Large intestine (tissue), 12 donors: Measurements from ENCODE around the gene ELMO1. TPM values are rescaled to one million over a fixed set of nuclear protein-coding genes. Genes with fewer than 3 reads are reported as not detected.

Source experiments
- DNase-seq, 2 donors: peaks; one replicate each; pipeline versions ENCODE4 v3.0.0 to v3.0.0-alpha.2; 2013
- H3K27ac ChIP-seq: one replicate; pipeline ENCODE4 v1.5.1; 2013; ENCODE audit warnings: low read length
- H3K27me3 ChIP-seq: 2 replicates; pipeline ENCODE4 v1.6.1; 2013; ENCODE audit warnings: low read length; ENCODE audit not compliant: control insufficient read depth, insufficient read depth
- H3K36me3 ChIP-seq: 2 replicates; pipeline ENCODE4 v1.6.1; 2013; ENCODE audit warnings: low read length; ENCODE audit not compliant: control insufficient read depth, insufficient read depth
- H3K4me1 ChIP-seq: one replicate; pipeline ENCODE4 v1.6.1; 2013; ENCODE audit warnings: low read length; ENCODE audit not compliant: control insufficient read depth, insufficient read depth
- H3K4me3 ChIP-seq: one replicate; pipeline ENCODE4 v1.5.1; 2013; ENCODE audit warnings: low read length
- H3K9me3 ChIP-seq: one replicate; pipeline ENCODE4 v1.6.1; 2013; ENCODE audit warnings: mild to moderate bottlenecking, low read depth, low read length, moderate library complexity; ENCODE audit not compliant: control insufficient read depth
- WGBS: methylation state at CpG from one replicate; pipeline ENCODE4 v1.1.5; 2013; ENCODE audit warnings: low lambda C conversion rate; ENCODE audit not compliant: insufficient coverage; 5-methylcytosine and 5-hydroxymethylcytosine counted together
- long read RNA-seq, 11 donors: transcript quantifications; one replicate each; lab custom pipeline, GENCODE V29; 2026
- polyA plus RNA-seq: library from polyadenylated mRNA; unstranded; fragments of 120-200 nt; gene quantifications from one replicate; pipeline ENCODE4 v1.2.1, GENCODE V29; 2013

Gene ELMO1
- polyA plus RNA-seq, result 9.5 TPM
- long read RNA-seq, donor 1, result 0 reads
- long read RNA-seq, donor 2, transcript ELMO1-203 (7 exons, 2,524 nt), result major isoform, 5 of 7 reads
- long read RNA-seq, donor 2, partial matches to known transcripts, result 0 of 7 reads
- long read RNA-seq, donor 2, other reads (novel, unspliced or antisense), result 0 of 7 reads
- long read RNA-seq, donor 3, result 0 reads
- long read RNA-seq, donor 4, result 0 reads
- long read RNA-seq, donor 5, partial matches to known transcripts, result 0 of 2 reads
- long read RNA-seq, donor 5, other reads (novel, unspliced or antisense), result 0 of 2 reads
- long read RNA-seq, donor 6, partial matches to known transcripts, result 0 of 3 reads
- long read RNA-seq, donor 6, other reads (novel, unspliced or antisense), result 0 of 3 reads
- long read RNA-seq, donor 7, partial matches to known transcripts, result 0 of 1 reads
- long read RNA-seq, donor 7, other reads (novel, unspliced or antisense), result 0 of 1 reads
- long read RNA-seq, donor 8, partial matches to known transcripts, result 0 of 6 reads
- long read RNA-seq, donor 8, other reads (novel, unspliced or antisense), result 0 of 6 reads
- long read RNA-seq, donor 9, partial matches to known transcripts, result 0 of 1 reads
- long read RNA-seq, donor 9, other reads (novel, unspliced or antisense), result 0 of 1 reads
- long read RNA-seq, donor 10, full-length matches to known transcripts, result 2 of 2 reads
- long read RNA-seq, donor 10, partial matches to known transcripts, result 0 of 2 reads
- long read RNA-seq, donor 10, other reads (novel, unspliced or antisense), result 0 of 2 reads
- long read RNA-seq, donor 11, full-length matches to known transcripts, result 3 of 3 reads
- long read RNA-seq, donor 11, partial matches to known transcripts, result 0 of 3 reads
- long read RNA-seq, donor 11, other reads (novel, unspliced or antisense), result 0 of 3 reads

DNA sequence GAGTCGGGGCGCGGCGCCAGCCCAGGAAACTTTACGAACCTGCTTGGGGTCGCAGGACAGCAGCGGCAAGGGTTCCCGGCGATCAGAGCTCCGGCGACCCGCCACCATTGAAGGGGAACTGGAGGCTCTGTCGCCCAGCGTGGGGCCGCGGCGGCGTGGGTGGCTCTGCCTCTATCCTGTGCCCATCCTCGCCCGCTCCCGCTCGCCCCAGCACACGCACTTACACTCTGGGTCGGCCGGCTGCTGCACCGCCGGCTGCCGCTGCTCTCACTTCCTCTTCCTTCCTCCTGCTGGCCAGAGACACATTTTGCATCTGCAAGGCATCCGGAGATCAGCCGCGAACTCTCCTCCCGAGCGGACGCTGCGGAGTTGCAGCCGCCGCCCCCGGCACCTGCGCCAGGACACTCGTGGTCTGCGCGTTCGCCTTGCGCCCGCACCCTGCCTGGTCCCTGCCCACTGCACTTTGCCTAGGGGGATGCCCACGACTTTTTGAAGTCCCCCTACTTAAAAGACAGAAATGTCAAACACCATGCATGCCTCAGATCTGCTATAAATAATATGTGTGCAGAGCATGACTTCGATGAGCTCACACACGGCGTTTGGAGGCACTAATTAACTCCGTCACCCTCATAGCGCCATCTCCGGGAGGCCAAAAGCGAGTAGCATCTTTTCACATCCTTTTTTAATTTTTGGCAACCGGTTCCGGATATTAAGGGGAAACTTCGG is at the start of gene ELMO1:
ELMO1 (minus strand) TSS at position 229 of the 726 bp plus-strand sequence. CDS start 106,174 bp downstream, outside the sequence.
- H3K4me3 ChIP-seq, result peak within 1 kb of the TSS; percentile 60
- peaks cover 50% of the 10 kb centered on the region for H3K27me3 ChIP-seq
- H3K4me1 ChIP-seq, result peaks cover 4% of the 10 kb centered on the region
- H3K36me3 ChIP-seq, result no peaks in the 10 kb centered on the region
- H3K9me3 ChIP-seq, result peaks cover 8% of the 10 kb centered on the region
- DNase-seq, result peak; percentile 39 to 66
- WGBS, result no CpG with 5 or more reads among the region's 56 CpGs
- H3K27ac ChIP-seq, result peak within 1 kb of the TSS; percentile 32

DNA sequence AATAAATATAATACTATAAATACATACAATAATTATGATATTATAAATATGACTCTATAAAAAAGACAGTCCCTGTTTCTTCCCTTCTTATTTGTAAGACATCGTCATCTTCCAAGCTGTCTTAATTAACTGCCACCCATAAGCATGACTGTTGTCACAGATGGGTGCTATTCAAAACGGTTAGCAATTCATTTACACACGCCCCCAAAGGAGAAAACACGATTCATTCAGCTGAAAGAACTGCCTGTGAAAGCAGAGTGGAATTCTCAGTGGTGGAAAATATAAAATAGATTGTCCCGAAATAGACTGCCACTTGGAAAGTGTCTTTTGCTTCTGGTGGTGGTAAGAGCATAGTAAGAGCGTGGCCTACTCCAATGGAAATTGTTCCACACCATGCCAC is 48.9 kb upstream of the ELMO1 start:
- no peak overlapping the region for H3K27ac ChIP-seq
- no peak overlapping the region for H3K4me3 ChIP-seq
- H3K27me3 ChIP-seq, result no peaks in the 10 kb centered on the region
- 67% methylated on average over 1 of the region's 6 CpGs for WGBS
- H3K4me1 ChIP-seq, result no peaks in the 10 kb centered on the region
- H3K9me3 ChIP-seq, result no peaks in the 10 kb centered on the region
- no peak for DNase-seq
- no peaks in the 10 kb centered on the region for H3K36me3 ChIP-seq

DNA sequence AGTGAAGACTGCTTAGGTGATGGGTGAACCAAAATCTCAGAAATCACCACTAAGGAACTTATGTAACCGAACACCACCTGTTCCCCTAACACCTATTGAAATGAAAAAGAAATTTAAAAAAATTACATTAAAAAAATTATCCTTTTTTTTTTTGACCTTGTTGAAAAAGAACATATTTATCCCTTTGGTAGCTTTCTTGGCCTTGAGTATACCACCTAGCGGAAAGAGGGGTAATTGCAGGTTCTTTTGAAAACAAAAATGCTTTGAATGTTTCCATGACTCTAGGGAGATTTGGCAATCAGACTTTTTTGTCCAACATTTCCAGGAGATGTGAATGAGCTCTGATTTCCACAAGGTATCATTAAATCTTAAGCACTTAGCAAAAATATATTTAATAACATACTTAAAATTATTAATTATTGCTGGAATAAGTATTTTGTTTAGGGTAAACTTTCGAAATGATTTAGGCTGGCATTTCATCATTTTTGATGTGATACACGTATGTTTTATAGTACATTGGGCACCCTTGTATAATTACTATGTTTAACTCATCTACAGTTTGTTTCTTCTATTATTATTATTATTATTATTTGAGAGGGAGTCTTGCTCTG is 47.0 kb upstream of the ELMO1 start:
- 80% methylated on average over 2 of the region's 4 CpGs for WGBS
- Histone ChIP-seq H3K4me1 (no peaks in the 10 kb centered on the region), H3K4me3 (no peak overlapping the region), H3K27me3 (no peaks in the 10 kb centered on the region), H3K27ac (no peak overlapping the region), H3K9me3 (peaks cover 4% of the 10 kb centered on the region), H3K36me3 (no peaks in the 10 kb centered on the region)
- DNase-seq, result no peak

DNA sequence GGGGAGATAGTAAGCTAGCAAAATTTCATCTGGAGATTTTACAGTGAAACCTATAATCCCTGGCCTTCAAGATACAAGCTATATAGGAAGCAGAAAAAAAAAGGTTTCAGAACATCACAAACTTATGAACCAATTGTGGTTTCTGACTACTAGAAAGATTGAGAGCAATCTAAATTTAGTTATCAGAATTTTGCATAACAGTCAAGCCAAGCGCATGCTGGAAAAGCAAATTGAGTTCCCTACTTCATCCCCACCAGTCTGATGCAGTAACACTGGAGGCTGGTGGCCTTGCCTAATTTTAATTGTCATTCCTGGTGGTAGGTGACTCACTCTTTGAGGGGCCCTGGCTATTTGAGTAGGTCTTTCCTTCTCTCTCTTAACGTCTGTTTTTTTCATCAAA is 46.3 kb upstream of the ELMO1 start:
- WGBS, result no CpG with 5 or more reads among the region's 2 CpGs

DNA sequence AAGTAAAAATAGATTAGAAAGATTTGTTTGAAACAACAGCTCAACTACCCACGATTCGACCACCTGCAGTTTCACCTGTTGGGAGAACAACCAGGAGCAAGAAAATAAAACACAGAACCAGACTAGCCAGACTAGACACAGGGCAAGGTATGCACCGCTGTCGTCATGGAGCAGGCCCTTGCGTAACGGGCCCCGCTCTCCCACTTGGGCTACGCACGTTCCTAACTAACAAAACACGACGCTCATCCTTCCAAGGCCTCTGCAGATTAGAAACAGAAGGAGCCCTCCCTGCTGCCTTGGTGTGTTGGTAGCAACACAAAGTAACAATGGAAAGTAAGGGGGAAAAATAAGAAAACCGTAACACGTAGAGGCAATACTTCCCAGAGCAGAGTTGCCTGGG is 45.1 kb upstream of the ELMO1 start:
- Histone ChIP-seq H3K4me3 (no peak overlapping the region), H3K36me3 (no peaks in the 10 kb centered on the region), H3K4me1 (no peaks in the 10 kb centered on the region), H3K27ac (no peak overlapping the region), H3K9me3 (peaks cover 4% of the 10 kb centered on the region), H3K27me3 (no peaks in the 10 kb centered on the region)
- no peak for DNase-seq
- WGBS, result no CpG with 5 or more reads among the region's 13 CpGs

More for the DNA sequence above, 46.3 kb upstream of the ELMO1 start:
- DNase-seq, result no peak
- no peak overlapping the region for H3K27ac ChIP-seq
- H3K27me3 ChIP-seq, result no peaks in the 10 kb centered on the region
- H3K4me1 ChIP-seq, result no peaks in the 10 kb centered on the region
- H3K9me3 ChIP-seq, result peaks cover 4% of the 10 kb centered on the region
- no peaks in the 10 kb centered on the region for H3K36me3 ChIP-seq
- H3K4me3 ChIP-seq, result no peak overlapping the region

GRCh38 chr7:37493123-37493522 is 44.5 kb upstream of the ELMO1 start:
- Histone ChIP-seq H3K27ac (no peak overlapping the region), H3K36me3 (no peaks in the 10 kb centered on the region), H3K4me1 (no peaks in the 10 kb centered on the region), H3K27me3 (no peaks in the 10 kb centered on the region), H3K4me3 (no peak overlapping the region), H3K9me3 (peaks cover 4% of the 10 kb centered on the region)
- DNase-seq, result no peak
- no CpG with 5 or more reads among the region's 3 CpGs for WGBS

- H3K27me3 ChIP-seq, result no peaks in the 10 kb centered on the region
- no CpG with 5 or more reads among the region's 36 CpGs for WGBS
- no peak overlapping the region for H3K27ac ChIP-seq
- H3K4me1 ChIP-seq, result no peaks in the 10 kb centered on the region
- H3K36me3 ChIP-seq, result no peaks in the 10 kb centered on the region
- H3K4me3 ChIP-seq, result no peak overlapping the region
- peaks cover 4% of the 10 kb centered on the region for H3K9me3 ChIP-seq
- no peak for DNase-seq
Measured at GRCh38 chr7:37491919-37492694, 43.4 kb upstream of the ELMO1 start.

DNA sequence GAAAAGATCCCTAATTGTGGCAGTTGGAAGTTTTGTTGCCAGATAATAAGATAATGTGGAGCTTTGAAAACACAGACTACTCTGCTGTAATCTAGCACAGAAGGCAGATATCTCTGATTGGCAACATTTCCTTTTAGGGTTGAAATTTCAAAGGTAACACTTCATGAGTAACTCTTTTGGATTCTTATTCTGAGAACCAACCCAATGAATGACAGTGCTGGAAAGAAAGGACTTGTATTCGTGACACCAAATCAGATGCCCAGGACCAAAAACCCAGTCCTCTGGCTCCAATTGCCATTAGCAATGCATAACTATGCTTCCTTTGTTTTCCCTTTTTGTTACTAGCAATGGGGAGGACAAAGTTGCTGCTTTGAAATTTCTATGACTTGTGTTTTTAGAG is 41.0 kb upstream of the ELMO1 start:
- peaks cover 4% of the 10 kb centered on the region for H3K9me3 ChIP-seq
- no CpG with 5 or more reads among the region's 1 CpG for WGBS
- no peaks in the 10 kb centered on the region for H3K27me3 ChIP-seq
- no peak overlapping the region for H3K27ac ChIP-seq
- no peaks in the 10 kb centered on the region for H3K4me1 ChIP-seq
- H3K36me3 ChIP-seq, result no peaks in the 10 kb centered on the region
- no peak overlapping the region for H3K4me3 ChIP-seq
- no peak for DNase-seq

DNA sequence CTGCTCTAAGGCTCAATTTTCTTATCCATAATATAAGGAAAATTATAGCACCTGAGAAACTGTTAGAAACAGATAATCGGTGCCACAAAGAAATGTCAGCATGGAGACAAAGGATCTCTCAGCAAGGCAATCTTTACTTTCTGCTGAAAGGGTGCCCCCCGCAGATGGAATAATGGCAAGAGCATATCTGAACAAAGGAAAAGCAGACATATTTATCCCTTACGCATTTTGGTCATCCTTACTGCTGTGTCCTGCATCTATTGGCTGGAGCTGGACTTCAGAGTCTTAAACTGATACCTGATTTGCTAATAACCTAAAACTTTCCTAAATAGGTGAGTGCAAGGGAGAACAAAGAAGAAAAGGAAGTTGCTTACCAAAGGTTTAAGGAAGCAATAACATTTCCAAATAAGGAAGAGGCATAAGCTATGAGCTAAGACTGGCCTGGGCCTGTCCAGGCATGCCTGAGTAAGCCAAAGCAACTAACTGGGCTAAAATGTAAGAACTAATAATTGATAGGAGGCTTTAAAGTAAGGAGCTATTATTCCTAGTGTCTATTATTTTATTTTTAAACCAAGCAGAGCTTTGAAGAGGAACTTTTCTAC is 39.6 kb upstream of the ELMO1 start:
- no peaks in the 10 kb centered on the region for H3K36me3 ChIP-seq
- H3K4me1 ChIP-seq, result no peaks in the 10 kb centered on the region
- H3K27ac ChIP-seq, result no peak overlapping the region
- WGBS, result 90% methylated on average over 2 of the region's 3 CpGs
- no peak overlapping the region for H3K4me3 ChIP-seq
- DNase-seq, result no peak
- H3K27me3 ChIP-seq, result no peaks in the 10 kb centered on the region
- H3K9me3 ChIP-seq, result peaks cover 4% of the 10 kb centered on the region
